Activated CD8-positive, alpha-beta memory T cell treated with anti-CD3 and anti-CD28 coated beads for 24 hours (primary cell): ENCODE results near the gene SLC35D2.

Source experiments
- DNase-seq: peaks from one replicate; pipeline ENCODE4 v3.0.0-alpha.2; 2020

The SLC35D2 gene

DNA sequence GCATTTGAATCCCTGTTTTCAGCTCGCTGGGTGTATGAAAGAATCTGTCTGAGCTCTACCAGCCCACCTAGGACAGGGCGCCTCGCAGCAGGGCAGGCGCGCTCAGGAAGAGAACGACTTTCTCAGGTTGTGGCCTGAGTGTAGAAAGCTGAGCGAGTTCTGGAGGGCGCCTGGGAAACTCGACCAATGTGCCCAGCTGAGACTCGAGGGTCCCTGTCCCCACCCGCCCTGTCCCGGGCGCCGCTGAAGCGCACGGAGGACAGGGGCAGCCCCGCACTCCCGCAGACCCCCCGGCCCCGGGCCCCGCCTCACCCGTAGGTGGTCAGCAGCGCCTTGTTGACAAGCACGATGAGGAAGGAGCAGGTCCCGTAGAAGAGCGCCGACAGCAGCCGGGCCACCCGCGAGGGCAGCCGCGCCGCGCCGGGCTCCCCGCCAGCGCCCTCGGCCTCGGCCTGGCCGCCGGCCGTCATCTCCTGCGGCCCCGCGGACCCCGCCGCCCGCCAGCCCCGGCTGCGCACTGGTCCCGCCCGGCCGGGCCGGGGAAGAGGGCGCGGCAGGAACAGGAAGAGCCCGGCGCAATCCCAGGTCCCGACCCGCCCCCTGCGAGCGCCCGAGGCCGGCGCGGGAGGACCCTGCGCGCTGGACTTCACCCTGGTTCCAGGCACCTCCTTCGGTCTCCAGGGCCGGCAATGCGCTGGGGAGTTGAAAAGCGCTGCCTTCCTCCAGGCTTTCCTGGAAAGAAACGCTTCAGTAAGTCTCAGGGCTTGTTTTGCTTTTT lies at the start of gene SLC35D2:
TSS of gene SLC35D2 (minus strand) at position 547 of the 778 bp plus-strand sequence. CDS start at position 470, 77 bp downstream.
- peak; percentile 63 for DNase-seq

DNA sequence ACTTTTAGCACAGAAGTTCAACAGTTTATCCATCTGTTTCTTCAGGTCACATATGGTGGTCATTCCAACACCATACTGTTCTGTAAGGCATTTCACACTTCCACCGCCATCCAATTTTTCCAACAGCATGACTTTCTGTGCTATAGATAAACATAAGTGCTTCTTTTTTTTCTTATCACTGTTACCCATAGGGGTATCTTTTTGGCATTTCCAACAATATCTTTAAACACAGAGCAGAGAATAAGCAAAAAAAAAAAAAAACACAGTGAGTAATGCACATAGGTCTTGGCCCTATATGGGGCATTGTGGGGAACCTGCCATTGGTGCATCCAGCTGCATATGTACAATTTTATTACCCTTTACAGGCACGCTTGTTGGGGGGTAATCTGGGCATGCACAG lies 46.9 kb upstream of the SLC35D2 start:
- DNase-seq = no peak

DNA sequence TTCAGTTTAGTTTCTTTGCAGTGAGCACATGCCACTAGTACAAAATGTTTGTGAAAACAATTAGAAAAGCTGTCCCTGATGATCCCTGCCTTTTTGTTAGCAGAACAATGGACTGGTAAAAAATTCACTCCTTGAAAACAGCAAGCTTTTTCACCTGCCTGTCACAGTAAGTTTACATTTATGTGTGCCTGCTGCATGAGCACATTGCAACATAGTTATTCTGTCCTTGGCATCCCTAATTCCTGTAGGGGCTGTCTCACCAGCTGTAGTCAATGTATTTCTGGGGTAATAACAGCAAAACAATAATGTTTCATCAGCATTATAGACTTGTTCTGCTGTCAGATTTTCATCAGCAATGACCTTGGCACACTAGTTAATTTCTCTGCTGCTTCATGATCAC lies 46.2 kb upstream of the SLC35D2 start:
- no peak for DNase-seq

GRCh38 chr9:96425500-96426169 lies 42.1 kb upstream of the SLC35D2 start:
- DNase-seq = no peak

- DNase-seq = no peak
Observed at GRCh38 chr9:96423985-96424336, 40.5 kb upstream of the SLC35D2 start.

- DNase-seq = no peak
Observed at GRCh38 chr9:96423322-96423984, 39.9 kb upstream of the SLC35D2 start.

- no peak for DNase-seq
Observed at GRCh38 chr9:96420468-96421219, 37.1 kb upstream of the SLC35D2 start.

DNA sequence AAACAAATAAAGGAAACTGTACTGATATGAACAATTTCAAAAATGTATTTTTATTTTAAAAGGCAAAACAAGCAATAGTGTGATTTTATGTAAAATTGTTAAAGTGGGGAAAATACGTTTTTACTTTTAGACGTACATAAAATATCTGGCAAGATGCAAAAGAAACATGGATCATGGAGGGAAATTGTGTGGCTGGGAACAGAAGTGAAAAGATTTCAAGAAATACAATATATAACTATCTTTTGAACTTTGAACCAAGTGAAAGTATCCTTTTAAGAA lies 36.1 kb upstream of the SLC35D2 start:
- no peak for DNase-seq

DNA sequence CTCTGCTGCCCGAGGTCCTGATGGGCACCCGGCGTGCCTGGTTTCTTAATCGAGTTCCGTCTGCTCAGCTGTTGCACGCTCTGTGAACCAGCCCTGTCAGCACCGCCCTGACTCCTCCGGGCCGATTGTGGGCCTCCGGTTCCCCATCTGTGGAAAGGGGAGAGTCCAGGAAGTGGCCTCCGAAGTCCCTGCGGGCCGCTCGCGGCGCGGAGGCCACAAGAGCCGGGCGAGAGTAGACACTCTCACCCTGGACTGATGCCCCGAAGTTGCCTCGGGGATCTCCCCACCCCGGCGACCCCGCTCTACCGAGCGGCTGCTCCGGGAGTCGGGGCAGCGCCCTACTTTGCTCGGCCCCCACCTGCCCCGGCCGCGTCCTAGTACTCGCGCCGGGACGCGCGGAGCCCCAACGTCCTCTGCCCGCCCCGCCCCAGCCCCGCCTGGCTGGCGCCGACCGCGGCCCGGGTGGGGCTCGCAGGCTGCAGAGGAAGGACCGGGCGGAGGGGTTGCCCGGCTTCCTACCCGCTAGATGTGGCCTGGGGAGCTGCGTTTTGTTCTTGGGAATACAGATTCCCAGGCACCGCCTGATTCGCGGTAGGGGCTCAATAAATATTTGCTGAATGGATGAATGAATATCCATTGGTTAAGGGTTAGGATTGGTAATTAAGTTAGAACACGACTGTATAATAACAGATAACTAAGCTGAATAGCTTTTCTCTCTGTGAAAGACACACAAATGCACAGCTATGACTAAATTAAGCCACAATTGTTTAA lies 35.6 kb upstream of the SLC35D2 start:
- no peak for DNase-seq

DNA sequence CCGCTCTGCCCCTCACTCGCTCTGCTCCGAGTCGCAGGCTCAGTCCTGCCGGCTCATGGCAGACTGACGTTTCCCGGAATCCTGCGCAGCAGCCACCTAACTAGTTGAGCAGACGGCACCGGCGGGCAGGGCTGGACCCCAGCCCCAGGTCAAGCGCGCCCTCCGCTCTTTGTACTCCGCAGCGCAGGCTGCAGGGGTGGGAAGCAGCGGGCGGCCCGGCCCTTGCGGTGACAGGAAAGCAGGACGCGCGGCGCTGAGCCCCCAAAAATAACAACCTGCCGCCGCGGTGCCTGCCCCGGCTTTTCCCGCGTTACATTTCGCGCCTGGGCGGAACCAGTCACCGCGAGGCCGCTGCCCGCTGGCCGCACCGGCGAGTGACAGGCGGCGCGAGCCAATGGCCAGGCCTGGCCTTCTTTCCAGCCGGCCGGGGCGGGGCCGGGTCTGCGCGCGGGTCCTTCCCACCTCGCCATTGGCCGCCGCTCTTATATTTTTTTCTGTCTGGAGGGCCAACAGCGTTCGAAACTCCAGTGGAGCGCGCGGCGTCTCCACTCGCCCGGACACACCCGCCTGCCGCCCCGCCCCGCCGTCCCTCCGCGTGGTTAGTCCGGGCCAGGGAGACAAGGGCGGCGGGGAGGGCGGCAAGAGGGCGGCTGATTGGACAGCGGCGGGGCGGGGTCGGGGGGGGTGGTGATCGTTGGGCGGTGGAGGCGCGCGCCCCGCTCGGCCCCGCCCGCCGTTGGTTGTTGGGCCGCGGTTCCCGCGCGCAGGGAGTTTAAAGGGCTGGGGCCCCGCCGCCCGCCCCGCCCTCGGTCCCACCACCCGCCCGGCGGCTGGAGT lies 34.8 kb upstream of the SLC35D2 start, which contains the start of gene ZNF367:
TSS of gene ZNF367 (minus strand) at position 288 of the 837 bp plus-strand sequence. CDS start 338 bp downstream, outside the sequence.
- DNase-seq = peak; percentile 95

- DNase-seq = no peak
Observed at GRCh38 chr9:96417661-96418082, 34.2 kb upstream of the SLC35D2 start.

DNA sequence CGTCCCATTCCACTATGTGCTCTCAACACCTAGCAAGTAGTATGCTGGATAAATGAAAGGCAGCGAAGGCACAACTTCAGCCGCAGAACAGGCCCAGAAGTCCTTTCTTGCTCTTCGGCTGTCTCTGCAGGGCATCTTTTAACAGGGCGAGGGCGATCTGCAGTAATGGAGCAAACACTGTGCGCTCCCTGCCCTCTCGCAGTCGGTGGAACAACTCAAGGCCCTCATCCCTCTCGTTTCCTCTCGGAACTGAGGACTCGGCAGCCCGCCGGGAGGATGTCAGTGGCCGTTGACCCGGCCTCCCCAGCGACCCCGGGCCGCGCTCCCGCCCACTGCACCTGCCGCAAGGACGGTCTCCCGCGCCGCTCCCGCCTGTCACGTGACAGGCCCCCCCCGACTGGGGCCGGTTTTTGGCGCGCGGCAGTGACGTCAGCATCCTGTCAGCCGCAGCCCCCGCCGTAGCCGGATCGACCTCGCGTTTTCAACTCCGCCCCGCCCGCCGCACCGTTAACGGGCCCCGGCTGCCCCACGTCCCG lies 33.6 kb upstream of the SLC35D2 start:
- peak; percentile 96 for DNase-seq

GRCh38 chr9:96413302-96414221 lies 30.1 kb upstream of the SLC35D2 start:
- no peak for DNase-seq

GRCh38 chr9:96412174-96412913 lies 28.8 kb upstream of the SLC35D2 start:
- DNase-seq = no peak

GRCh38 chr9:96411129-96411838 lies 27.8 kb upstream of the SLC35D2 start:
- no peak for DNase-seq

- DNase-seq = no peak
Observed at GRCh38 chr9:96408409-96409280, 25.1 kb upstream of the SLC35D2 start.

DNA sequence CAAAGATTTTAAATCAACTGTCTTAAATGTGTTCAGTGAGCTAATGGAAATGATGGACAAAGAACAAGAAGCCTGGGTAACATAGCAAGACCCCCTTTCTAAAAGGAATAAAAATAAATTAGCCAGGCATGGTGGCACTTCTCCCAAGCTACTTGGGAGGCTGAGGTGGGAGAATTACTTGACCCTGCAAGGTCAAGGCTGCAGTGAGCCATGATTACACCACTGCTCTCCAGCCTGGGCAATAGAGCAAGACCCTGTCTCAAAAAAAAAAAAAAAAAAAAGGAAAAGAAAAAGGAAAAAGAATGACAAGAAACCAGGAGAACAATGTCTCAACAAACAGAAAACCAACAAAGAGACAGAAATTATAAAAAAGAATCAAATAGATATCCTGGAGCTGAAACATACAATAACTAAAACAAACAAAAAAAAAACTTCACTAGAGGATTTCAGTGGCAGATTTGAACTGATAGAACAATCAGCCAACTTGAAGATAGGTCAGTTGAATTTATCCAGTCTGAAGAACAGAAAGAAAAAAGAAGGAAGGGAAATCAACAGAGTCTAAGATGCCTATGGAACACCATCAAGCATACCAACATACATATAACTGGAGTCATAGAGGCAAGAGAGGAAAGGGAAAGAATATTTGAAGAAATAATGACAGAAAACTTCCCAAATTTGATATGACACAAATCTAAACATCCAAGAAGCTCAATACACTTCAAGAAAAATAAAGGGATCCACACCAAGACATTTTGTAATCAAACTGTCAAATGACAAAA lies 16.8 kb upstream of the SLC35D2 start:
- no peak for DNase-seq
